ENCODE measurements around the gene PROKR1. TPM values are rescaled to one million over a fixed set of nuclear protein-coding genes. Genes with fewer than 3 reads are reported as not detected.

The PROKR1 gene
- total and polyA plus RNA-seq, 2 donors (not counting 3 experiments of a cell fraction or from before 2014, with no cell fraction given): not detected

DNA sequence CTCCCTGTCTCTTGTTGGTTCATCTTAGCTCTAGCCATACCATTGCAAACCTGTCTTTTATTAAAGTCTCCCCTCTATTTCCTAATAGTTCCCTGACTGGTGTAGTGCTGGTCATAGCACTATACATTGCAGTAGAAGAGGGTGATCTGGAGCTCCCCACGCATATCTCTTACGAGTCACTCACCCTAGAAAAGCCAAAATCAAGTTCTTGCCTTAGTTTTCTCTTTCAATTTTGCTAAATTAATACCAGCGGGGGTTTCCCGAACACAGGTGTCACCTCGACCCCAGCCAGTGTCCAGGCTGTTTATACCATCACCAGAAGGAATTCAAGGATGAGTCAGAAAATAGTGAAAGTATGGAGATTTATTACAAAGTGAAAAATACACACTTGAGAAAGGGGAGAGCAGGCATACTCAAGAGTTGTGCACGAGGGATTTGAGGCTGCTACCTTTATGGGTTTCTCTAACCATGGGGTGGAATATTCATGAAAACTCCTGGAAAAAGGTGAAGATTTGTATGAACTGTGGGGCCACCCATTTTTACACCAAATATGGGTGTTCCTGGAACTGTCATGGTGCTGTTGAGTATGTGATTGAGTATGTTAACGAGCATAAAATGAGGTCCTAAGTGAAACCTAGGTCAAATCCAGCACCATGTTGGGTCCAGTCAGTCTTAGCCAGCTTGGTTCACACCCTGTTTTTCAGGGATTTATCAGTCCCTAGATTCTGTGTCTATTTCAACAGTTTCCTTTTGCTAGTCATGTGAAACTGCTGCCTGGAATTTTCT, 20.2 kb downstream of the PROKR1 start:
- H3K9ac ChIP-seq (replicated peaks; ENCODE audit: extremely low read depth, insufficient read depth, low read length): no peak overlapping the region
- no TSS peak for BruUV-seq (replicated peaks)
- H3K36me3 ChIP-seq (ENCODE audit: control insufficient read depth in 2 of 2, extremely low read depth in 1 of 2, insufficient read depth in 2 of 2, low read length in 2 of 2): no peaks in the 10 kb centered on the region
- H3K9me1 ChIP-seq (replicated peaks; ENCODE audit: control insufficient read depth, extremely low read depth, insufficient read depth, low read length): no peaks in the 10 kb centered on the region
- H3K9me3 ChIP-seq (replicated peaks; ENCODE audit: control insufficient read depth, insufficient read depth, low read length): no peaks in the 10 kb centered on the region
- intact Hi-C loops (cut with micrococcal nuclease): no loop called here
- TF ChIP-seq EZH2 (IDR thresholded peaks at IDR 0.05; ENCODE audit: borderline replicate concordance, low read depth, low read length, severe bottlenecking): no peak
- TF ChIP-seq MYC (IDR thresholded peaks at IDR 0.05; ENCODE audit: low read depth, low read length): no peak
- no peak overlapping the region for H3K27ac ChIP-seq (ENCODE audit: insufficient read depth, low read depth, low read length)
- H2AFZ ChIP-seq (ENCODE audit: low read depth, low read length): no peak overlapping the region
- H3K4me3 ChIP-seq (replicated peaks in 1 of 3; ENCODE audit: insufficient read depth in 1 of 3, low read depth in 1 of 3, low read length in 3 of 3): no peak overlapping the region
- ChIA-PET POLR2A (no interaction called here), CTCF (interaction anchor here (1.2 kb wide), 1 partner anchor 176 kb away, joined by 5 read pairs; no protein-coding TSS in a partner anchor)
- no peak for DNase-seq (ENCODE audit: low read depth, low spot score)
- H3K79me2 ChIP-seq (ENCODE audit: control insufficient read depth, insufficient read depth, low read length): no peaks in the 10 kb centered on the region
- H3K4me2 ChIP-seq (ENCODE audit: insufficient read depth, low read length): no peak overlapping the region
- dilution Hi-C loops (cut with MboI; ENCODE audit: extremely low pct_ligation_motif_present, low sequenced_read_pairs): no loop called here
- H3K4me1 ChIP-seq (ENCODE audit: control insufficient read depth, extremely low read depth, insufficient read depth, low read length): no peaks in the 10 kb centered on the region
- no peak for FAIRE-seq
- H4K20me1 ChIP-seq (replicated peaks; ENCODE audit: control insufficient read depth, extremely low read depth, insufficient read depth, low read length): no peaks in the 10 kb centered on the region
- peaks cover 11 to 33% of the 10 kb centered on the region in 2 experiments for H3K27me3 ChIP-seq (ENCODE audit: control insufficient read depth in 2 of 2, insufficient read depth in 2 of 2, low read length in 2 of 2)

DNA sequence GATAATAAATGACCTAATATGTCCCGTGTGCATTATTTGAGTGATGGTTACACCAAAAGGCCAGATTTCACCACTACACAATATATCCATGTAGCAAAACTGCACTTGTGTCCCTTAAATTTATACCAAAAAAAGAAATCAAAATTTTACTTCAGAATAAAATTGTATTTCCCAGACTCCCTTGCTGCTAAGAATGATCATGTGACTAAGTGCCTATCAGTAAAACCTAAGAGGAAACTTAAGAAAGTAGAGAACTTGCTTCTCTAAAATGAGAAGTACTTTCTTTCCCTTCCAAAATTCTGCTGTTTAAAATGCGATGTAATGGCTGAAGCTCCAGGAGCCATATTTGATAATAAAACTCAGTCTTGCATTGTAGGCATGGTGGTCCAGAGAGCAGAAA, 24.0 kb downstream of the PROKR1 start:
- Histone ChIP-seq H2AFZ (ENCODE audit: low read depth, low read length) (no peak overlapping the region), H3K4me2 (ENCODE audit: insufficient read depth, low read length) (no peak overlapping the region), H3K27ac (ENCODE audit: insufficient read depth, low read depth, low read length) (no peak overlapping the region), H3K36me3 (ENCODE audit: control insufficient read depth in 2 of 2, extremely low read depth in 1 of 2, insufficient read depth in 2 of 2, low read length in 2 of 2) (no peaks in the 10 kb centered on the region), H3K27me3 (ENCODE audit: control insufficient read depth in 2 of 2, insufficient read depth in 2 of 2, low read length in 2 of 2) (peaks cover 8 to 25% of the 10 kb centered on the region in 2 experiments), H3K9me1 (replicated peaks; ENCODE audit: control insufficient read depth, extremely low read depth, insufficient read depth, low read length) (no peaks in the 10 kb centered on the region), H4K20me1 (replicated peaks; ENCODE audit: control insufficient read depth, extremely low read depth, insufficient read depth, low read length) (no peaks in the 10 kb centered on the region), H3K4me3 (replicated peaks in 1 of 3; ENCODE audit: insufficient read depth in 1 of 3, low read depth in 1 of 3, low read length in 3 of 3) (no peak overlapping the region), H3K9ac (replicated peaks; ENCODE audit: extremely low read depth, insufficient read depth, low read length) (no peak overlapping the region), H3K4me1 (ENCODE audit: control insufficient read depth, extremely low read depth, insufficient read depth, low read length) (no peaks in the 10 kb centered on the region), H3K9me3 (replicated peaks; ENCODE audit: control insufficient read depth, insufficient read depth, low read length) (no peaks in the 10 kb centered on the region), H3K79me2 (ENCODE audit: control insufficient read depth, insufficient read depth, low read length) (no peaks in the 10 kb centered on the region)
- dilution Hi-C loops (cut with MboI; ENCODE audit: extremely low pct_ligation_motif_present, low sequenced_read_pairs): no loop called here
- intact Hi-C loops (cut with micrococcal nuclease): no loop called here
- no peak for FAIRE-seq
- BruUV-seq (replicated peaks): no TSS peak
- no peak for DNase-seq (ENCODE audit: low read depth, low spot score)
- TF ChIP-seq MYC (IDR thresholded peaks at IDR 0.05; ENCODE audit: low read depth, low read length) (no peak), POLR2A (IDR thresholded peaks at IDR 0.05; ENCODE audit: low read depth, low read length) (no peak), POLR2AphosphoS5 (IDR thresholded peaks at IDR 0.05; ENCODE audit: insufficient read depth, low read depth, low read length) (no peak), GATA2 (IDR thresholded peaks at IDR 0.05; ENCODE audit: insufficient read depth, insufficient read length, low read depth, low read length) (no peak), JUN (IDR thresholded peaks at IDR 0.05; ENCODE audit: borderline replicate concordance, insufficient read depth, insufficient read length, low read depth) (no peak), FOS (IDR thresholded peaks at IDR 0.05; ENCODE audit: borderline replicate concordance, insufficient read depth, low read length) (no peak), EZH2 (IDR thresholded peaks at IDR 0.05; ENCODE audit: borderline replicate concordance, low read depth, low read length, severe bottlenecking) (no peak)
- TF ChIP-seq, protein P1, sequence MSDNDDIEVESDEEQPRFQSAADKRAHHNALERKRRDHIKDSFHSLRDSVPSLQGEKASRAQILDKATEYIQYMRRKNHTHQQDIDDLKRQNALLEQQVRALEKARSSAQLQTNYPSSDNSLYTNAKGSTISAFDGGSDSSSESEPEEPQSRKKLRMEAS (IDR thresholded peaks at IDR 0.05; ENCODE audit: insufficient read depth, insufficient read length): no peak
- TF ChIP-seq, protein P2, sequence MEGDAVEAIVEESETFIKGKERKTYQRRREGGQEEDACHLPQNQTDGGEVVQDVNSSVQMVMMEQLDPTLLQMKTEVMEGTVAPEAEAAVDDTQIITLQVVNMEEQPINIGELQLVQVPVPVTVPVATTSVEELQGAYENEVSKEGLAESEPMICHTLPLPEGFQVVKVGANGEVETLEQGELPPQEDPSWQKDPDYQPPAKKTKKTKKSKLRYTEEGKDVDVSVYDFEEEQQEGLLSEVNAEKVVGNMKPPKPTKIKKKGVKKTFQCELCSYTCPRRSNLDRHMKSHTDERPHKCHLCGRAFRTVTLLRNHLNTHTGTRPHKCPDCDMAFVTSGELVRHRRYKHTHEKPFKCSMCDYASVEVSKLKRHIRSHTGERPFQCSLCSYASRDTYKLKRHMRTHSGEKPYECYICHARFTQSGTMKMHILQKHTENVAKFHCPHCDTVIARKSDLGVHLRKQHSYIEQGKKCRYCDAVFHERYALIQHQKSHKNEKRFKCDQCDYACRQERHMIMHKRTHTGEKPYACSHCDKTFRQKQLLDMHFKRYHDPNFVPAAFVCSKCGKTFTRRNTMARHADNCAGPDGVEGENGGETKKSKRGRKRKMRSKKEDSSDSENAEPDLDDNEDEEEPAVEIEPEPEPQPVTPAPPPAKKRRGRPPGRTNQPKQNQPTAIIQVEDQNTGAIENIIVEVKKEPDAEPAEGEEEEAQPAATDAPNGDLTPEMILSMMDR (IDR thresholded peaks at IDR 0.05; ENCODE audit: extremely low read depth in 1 of 2, insufficient read depth in 1 of 2, low read depth in 1 of 2, low read length in 2 of 2): no peak
- ChIA-PET POLR2A (no interaction called here), CTCF (interaction anchor here (0.8 to 1.2 kb wide), 2 partner anchors 18 to 42 kb away, joined by 3 to 4 read pairs; no protein-coding TSS in a partner anchor)

Data from endothelial cell of umbilical vein (primary cell).